Upper lobe of left lung (tissue), 6 donors: Measurements from ENCODE around the gene ELAVL1. TPM values are rescaled to one million over a fixed set of nuclear protein-coding genes. Genes with fewer than 3 reads are reported as not detected.
A peak's percentile ranks its signal among the peaks of the same experiment; 100 is the strongest.
"Not testable (repeated sequence)": the region's sequence is repeated elsewhere in the genome, so short reads cannot be mapped to it uniquely, and the experiment has no call there.

Experiments
- ATAC-seq, 2 donors: fragments of 200-7000 bp; cut with Tn5 transposase; one replicate each; pipeline ENCODE4 v1.9.1; 2022; ENCODE audit warnings: mild to moderate bottlenecking in 2 of 2, moderate library complexity in 2 of 2; ENCODE audit not compliant: low FRiP score in 2 of 2
- DNase-seq, 2 donors: peaks; one replicate each; pipeline ENCODE4 v3.0.0-alpha.2; 2019 to 2020
- H3K27ac ChIP-seq, 4 donors: fragments of 200-600 bp; sonication (generic); one replicate each; pipeline ENCODE4 v1.5.1; 2016 to 2019
- H3K27me3 ChIP-seq, 4 donors: fragments of 200-600 bp; sonication (generic); one replicate each; pipeline ENCODE4 v1.5.1; 2017 to 2019
- H3K36me3 ChIP-seq, 4 donors: fragments of 200-600 bp; sonication (generic); one replicate each; pipeline ENCODE4 v1.5.1; 2016 to 2019
- H3K4me1 ChIP-seq, 4 donors: fragments of 200-600 bp; sonication (generic); one replicate each; pipeline ENCODE4 v1.5.1; 2018 to 2019
- H3K4me3 ChIP-seq, 4 donors: fragments of 200-600 bp; sonication (generic); one replicate each; pipeline ENCODE4 v1.5.1; 2017 to 2019; ENCODE audit warnings: mild to moderate bottlenecking in 2 of 4, moderate library complexity in 1 of 4
- H3K9me3 ChIP-seq, 4 donors: fragments of 200-600 bp; sonication (generic); one replicate each; pipeline ENCODE4 v1.5.1; 2018 to 2019
- EP300 ChIP-seq, 4 donors: sonication (generic); formaldehyde crosslinking; IDR thresholded peaks; one replicate each; pipeline ENCODE4 v1.5.1; 2017; ENCODE audit warnings: antibody characterized with exemption in 4 of 4, control low read depth in 2 of 4
- POLR2A ChIP-seq, 4 donors: fragments of 450-650 bp; IDR thresholded peaks; one replicate each; pipeline ENCODE4 v1.5.1; 2016 to 2017; ENCODE audit warnings: antibody characterized with exemption in 4 of 4, mild to moderate bottlenecking in 2 of 4
- POLR2AphosphoS5 ChIP-seq, 2 donors: sonication (generic); formaldehyde crosslinking; IDR thresholded peaks; one replicate each; pipeline ENCODE4 v1.5.1; 2017; ENCODE audit warnings: antibody characterized with exemption in 2 of 2
- WGBS, 2 donors: methylation state at CpG; one replicate each; pipeline ENCODE4 v1.1.5; 2017 to 2018; 5-methylcytosine and 5-hydroxymethylcytosine counted together
- total RNA-seq, 6 donors: library from RNA; depleted of rRNA in 4 of 6; stranded (reverse); fragments of >200 nt in 4 of 6; gene quantifications; one replicate each; pipeline versions ENCODE4 v1.1.0 to v1.2.1, GENCODE V29; 2016 to 2021
- TF ChIP-seq, protein P1 (sequence below), 6 experiments: fragments of 450-650 bp in 4 of 6; fragments of 200-600 bp in 2 of 6; sonication (generic) in 2 of 6; IDR thresholded peaks; one replicate each; pipeline ENCODE4 v1.5.1; 2016 to 2019; ENCODE audit warnings: antibody characterized with exemption in 6 of 6
- donor health status: DM: no; HTN: no; CAD: no; lungs with moderate emphysema.
- donor health status: DM: no; HTN: yes; CAD: no; lungs with severe emphysema.

ELAVL1 gene
- total RNA-seq, 6 donors from 2014 or later = 21.0 to 71.1 (median 36.1) TPM

- Histone ChIP-seq H3K27ac (peak overlapping the region; percentile 85 to 92 (median 90)), H3K27me3 (peaks cover 0 to 40% (median 24%) of the 10 kb centered on the region in 4 donors), H3K9me3 (no peaks in the 10 kb centered on the region), H3K36me3 (peaks cover 0 to 22% (median 12%) of the 10 kb centered on the region in 4 donors), H3K4me1 (peaks cover 48 to 73% (median 59%) of the 10 kb centered on the region in 4 donors), H3K4me3 (peak overlapping the region; percentile 62 to 86 (median 73))
- peak in 3 of 4 donors; percentile 12 to 54 (median 47) for TF ChIP-seq POLR2A (IDR thresholded peaks at IDR 0.05)
- peak; percentile 77 to 82 for TF ChIP-seq POLR2AphosphoS5 (IDR thresholded peaks at IDR 0.05)
- no peak for TF ChIP-seq EP300 (IDR thresholded peaks at IDR 0.05)
- DNase-seq = peak; percentile 100
- peak; percentile 93 to 97 for ATAC-seq
- WGBS, 2 donors = 1 to 3% methylated on average over 29 to 33 of the region's 62 CpGs
These were observed 84.7 kb downstream of the ELAVL1 start for GRCh38 chr19:7920519-7921301.

GRCh38 chr19:7919610-7920518 is 85.6 kb downstream of the ELAVL1 start, which contains the start of gene SNAPC2:
SNAPC2 (plus strand) TSS chr19:7920338; CDS start chr19:7920367, 29 bp downstream.
- TF ChIP-seq POLR2A (IDR thresholded peaks at IDR 0.05) (peak in 1 of 4 donors; percentile 67), EP300 (IDR thresholded peaks at IDR 0.05) (no peak), POLR2AphosphoS5 (IDR thresholded peaks at IDR 0.05) (peak; percentile 66 to 80)
- TF ChIP-seq, protein P1, sequence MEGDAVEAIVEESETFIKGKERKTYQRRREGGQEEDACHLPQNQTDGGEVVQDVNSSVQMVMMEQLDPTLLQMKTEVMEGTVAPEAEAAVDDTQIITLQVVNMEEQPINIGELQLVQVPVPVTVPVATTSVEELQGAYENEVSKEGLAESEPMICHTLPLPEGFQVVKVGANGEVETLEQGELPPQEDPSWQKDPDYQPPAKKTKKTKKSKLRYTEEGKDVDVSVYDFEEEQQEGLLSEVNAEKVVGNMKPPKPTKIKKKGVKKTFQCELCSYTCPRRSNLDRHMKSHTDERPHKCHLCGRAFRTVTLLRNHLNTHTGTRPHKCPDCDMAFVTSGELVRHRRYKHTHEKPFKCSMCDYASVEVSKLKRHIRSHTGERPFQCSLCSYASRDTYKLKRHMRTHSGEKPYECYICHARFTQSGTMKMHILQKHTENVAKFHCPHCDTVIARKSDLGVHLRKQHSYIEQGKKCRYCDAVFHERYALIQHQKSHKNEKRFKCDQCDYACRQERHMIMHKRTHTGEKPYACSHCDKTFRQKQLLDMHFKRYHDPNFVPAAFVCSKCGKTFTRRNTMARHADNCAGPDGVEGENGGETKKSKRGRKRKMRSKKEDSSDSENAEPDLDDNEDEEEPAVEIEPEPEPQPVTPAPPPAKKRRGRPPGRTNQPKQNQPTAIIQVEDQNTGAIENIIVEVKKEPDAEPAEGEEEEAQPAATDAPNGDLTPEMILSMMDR (IDR thresholded peaks at IDR 0.05) = peak in 1 of 6 experiments; percentile 27
- ATAC-seq (peak; percentile 77 to 87), DNase-seq (peak; percentile 93 to 100)
- peaks cover 0 to 22% (median 12%) of the 10 kb centered on the region in 4 donors for H3K36me3 ChIP-seq
- H3K4me1 ChIP-seq = peaks cover 46 to 70% (median 53%) of the 10 kb centered on the region in 4 donors
- WGBS, 2 donors = 15 to 33% methylated on average over 16 to 41 of the region's 62 CpGs
- peak within 1 kb of the TSS; percentile 85 to 92 (median 90) for H3K27ac ChIP-seq
- no peaks in the 10 kb centered on the region for H3K9me3 ChIP-seq
- H3K27me3 ChIP-seq = peaks cover 0 to 39% (median 27%) of the 10 kb centered on the region in 4 donors
- H3K4me3 ChIP-seq = peak within 1 kb of the TSS; percentile 62 to 86 (median 73)

DNA sequence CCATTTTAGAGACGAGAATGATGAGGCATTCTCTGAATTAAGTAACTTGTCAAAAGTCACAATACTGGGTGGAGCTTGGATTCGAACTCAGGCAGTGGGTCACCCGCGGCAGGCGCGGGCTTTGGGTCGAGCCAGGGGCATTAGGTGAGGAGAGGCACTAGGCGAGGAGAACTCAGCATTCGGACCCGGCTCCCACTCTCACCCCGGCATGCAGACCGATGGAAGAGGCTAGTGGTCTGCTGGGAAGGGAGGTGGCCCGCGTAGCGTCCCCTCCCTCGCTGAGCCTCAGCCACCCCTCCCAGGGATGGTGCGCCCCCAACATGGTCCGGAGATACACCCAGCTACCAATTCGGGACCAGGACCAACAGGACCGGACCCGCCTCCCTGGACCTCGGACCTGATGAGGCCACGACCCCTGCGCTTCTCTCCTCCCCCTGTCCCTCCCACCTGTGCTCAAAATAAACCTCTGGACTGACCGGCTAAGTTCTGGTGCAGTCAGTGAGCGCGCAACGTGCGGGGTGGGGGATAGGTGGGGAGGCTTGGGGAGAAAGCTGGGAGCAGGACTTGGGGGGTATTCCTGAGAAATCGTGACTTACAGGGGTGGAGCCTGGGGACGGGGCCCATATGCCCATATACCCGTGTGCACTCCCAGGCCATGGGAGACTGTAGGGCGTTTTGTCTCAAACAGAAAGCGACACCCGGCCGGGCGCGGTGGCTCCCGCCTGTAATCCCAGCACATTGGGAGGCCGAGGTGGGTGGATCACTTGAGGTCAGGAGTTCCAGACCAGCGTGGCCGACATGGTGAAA is 86.6 kb downstream of the ELAVL1 start:
- Histone ChIP-seq H3K4me1 (peaks cover 44 to 65% (median 49%) of the 10 kb centered on the region in 4 donors), H3K27ac (no peak overlapping the region), H3K4me3 (no peak overlapping the region), H3K36me3 (peaks cover 0 to 22% (median 12%) of the 10 kb centered on the region in 4 donors), H3K27me3 (peaks cover 0 to 39% (median 27%) of the 10 kb centered on the region in 4 donors), H3K9me3 (no peaks in the 10 kb centered on the region)
- WGBS, 2 donors = 53 to 57% methylated on average over 35 to 42 of the region's 42 CpGs
- DNase-seq = peak in 1 of 2 donors; percentile 81
- no peak for ATAC-seq
- TF ChIP-seq POLR2AphosphoS5 (IDR thresholded peaks at IDR 0.05) (no peak), EP300 (IDR thresholded peaks at IDR 0.05) (no peak), POLR2A (IDR thresholded peaks at IDR 0.05) (no peak)
- TF ChIP-seq, protein P1 (IDR thresholded peaks at IDR 0.05) = no peak

- Histone ChIP-seq H3K27me3 (peaks cover 0 to 39% (median 27%) of the 10 kb centered on the region in 4 donors), H3K4me1 (peaks cover 44 to 65% (median 49%) of the 10 kb centered on the region in 4 donors), H3K36me3 (peaks cover 0 to 21% (median 15%) of the 10 kb centered on the region in 4 donors), H3K4me3 (peak overlapping the region in 3 of 4 donors; percentile 33 to 49 (median 38))
- H3K9me3 ChIP-seq, ATAC-seq, DNase-seq, H3K27ac ChIP-seq: not testable (repeated sequence)
- 26 to 34% methylated on average over 28 to 29 of the region's 29 CpGs for WGBS, 2 donors
These were observed 87.3 kb downstream of the ELAVL1 start for GRCh38 chr19:7918062-7918614.
